Dedifferentiated amniotic fluid mesenchymal stem cell (primary cell): ENCODE results near the gene GYG2.
"Not testable (repeated sequence)": the region's sequence is repeated elsewhere in the genome, so short reads cannot be mapped to it uniquely, and the experiment has no call there.

Experiments
- DNase-seq: peaks from one replicate; pipeline ENCODE4 v3.0.0-alpha.2; 2016; ENCODE audit errors: extremely low spot score

The GYG2 gene

DNA sequence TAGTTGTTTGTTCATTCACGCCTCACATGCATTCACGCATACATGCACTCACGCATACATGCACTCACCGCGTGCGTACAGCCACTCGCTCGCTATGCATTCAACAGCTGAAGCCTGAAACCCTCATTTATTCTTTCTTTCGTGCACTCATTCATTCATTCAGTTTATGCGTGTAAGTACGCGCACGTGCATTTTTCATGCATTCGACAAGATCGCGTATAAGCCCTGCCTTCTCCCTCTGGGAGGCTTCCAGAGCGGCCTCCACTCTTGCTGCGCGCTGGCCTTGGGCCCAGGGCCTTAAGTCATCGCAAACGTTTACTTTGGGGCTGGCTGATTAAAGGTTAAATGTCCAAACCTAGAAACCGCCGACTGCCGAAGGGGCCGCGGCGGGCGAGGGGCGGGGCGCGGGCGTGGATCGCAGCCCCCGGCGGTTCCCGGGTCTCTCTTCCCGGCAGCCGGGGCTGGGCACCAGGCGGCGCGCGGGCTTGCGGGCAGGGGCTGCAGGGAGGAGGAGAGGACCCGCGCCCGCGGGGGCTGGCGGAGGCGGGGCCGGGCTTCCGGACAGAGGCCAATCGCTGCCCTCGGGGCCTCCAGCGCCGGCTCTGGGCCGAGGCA is at the start of gene GYG2:
Gene GYG2 (plus strand): TSS at position 587 of the 615 bp plus-strand sequence. CDS start 1,259 bp downstream, outside the sequence.
- DNase-seq: no peak

DNA sequence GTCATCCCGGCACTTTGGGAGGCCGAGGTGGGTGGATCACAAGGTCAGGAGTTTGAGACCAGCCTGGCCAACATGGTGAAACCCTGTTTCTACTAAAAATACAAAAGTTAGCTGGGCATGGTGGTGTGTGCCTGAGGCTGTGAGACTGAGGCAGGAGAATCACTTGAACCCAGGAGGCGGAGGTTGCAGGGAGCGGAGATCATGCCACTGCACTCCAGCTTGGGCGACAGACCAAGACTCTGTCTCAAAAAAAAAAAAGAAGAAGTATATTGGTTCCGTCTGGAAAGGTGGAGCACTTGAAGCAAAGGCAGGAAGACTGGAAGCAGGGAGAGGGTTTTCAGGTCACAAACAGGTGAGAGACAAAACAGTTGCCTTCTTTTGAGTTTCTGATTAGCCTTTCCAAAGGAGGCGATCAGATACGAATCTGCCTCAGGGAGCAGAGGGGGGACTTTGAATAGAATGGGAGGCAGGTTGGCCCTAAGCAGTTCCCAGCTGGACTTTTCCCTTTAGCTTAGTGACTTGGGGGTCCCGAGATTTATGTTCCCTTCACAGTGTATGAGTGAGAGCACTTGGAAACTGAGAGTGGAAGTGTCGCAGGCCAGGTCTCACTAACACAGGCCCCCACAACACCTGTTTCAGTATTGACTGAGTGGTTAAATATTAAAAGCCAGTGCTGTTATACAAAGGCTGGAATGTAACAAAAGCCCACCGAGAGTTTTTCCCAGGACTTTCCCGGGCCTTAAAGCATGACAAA is 48.1 kb upstream of the GYG2 start:
- not testable (repeated sequence) for DNase-seq

DNA sequence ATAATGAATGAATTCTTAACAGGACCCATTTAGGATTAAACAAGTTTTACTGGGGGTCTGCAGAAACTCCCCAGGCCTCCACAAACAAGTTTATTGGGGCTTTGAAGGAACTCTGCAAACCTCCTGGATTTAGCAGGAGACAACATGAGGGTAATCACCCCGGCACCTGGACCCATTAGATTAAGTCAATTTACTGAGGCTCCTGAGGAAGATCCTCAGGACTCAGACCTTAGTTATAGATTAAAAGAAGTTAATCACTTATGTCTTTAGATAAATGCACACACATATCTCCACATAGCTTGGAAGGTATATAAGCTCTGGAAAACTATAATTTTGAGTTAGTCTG is 47.5 kb upstream of the GYG2 start:
- DNase-seq: no peak

DNA sequence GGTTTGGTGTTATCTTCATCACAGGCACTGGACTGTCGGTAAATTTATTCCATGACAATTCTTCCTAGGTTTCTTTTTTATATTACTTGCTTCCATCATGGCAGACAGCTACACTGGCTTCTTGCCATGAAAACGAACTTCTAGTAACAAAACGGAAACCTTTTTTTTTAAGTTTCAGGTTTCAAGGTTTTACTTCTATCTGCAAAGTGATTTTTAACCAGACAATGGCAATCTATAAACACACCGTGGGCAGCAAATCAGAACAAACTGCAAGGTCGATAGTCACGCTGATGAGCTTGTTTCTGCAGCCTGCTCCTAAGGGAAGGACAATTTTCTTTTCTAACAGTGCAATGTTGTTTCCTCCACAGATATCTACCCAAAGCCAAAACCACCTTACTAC is 47.0 kb upstream of the GYG2 start:
- no peak for DNase-seq

DNA sequence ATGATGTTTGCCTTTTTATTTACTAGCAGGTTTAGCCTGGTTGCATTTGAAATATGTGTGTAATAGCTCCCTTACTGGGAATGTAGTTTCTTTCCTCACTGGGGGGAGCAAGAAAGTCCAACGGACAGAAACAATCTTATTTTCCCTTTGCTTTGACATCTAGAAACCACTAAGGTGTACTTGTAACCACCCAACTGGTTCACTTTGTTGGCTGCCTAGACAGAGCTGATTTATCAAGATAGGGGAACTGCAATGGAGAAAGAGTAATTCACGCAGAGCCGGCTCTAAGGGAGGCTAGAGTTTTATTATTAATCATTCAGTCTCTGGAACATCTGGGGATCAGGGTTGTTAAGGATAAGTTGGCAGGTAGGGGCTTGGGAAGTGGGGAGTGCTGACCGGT is 46.6 kb upstream of the GYG2 start:
- no peak for DNase-seq

DNA sequence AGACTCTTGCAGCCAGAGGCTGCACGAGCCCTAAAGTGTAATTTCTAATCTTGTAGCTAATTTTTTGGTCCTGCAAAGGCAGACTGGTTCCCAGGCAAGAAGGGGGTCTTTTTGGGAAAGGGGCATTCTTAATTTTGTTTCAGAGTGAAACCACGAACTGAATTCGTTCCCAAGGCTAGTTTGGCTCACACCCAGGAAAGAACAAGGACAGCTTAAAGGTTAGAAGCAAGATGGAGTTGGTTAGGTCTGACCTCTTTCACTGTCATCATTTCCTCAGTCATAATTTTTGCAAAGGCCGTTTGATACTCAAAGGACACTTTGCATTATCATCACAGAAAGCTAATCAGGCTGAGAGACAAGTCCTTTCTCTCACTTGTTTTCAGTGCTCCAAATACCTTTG is 46.0 kb upstream of the GYG2 start:
- DNase-seq: no peak

DNA sequence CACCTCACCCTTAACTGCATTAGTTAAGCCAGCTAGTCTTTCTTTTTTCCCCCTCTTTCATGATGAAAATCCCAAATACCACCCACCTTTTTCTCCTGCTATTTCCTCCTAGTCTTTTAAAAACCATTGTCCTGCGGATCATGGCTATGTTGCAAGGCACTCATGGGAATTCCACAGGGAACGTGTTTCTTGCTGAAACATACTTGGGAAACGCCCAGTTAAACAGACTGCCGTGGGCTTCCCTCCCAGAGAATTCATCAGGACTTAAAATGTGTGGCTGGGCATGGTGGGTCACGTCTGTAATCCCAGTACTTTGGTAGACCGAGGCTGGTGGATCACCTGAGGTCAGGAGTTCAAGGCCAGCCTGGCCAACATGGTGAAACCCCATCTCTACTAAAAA is 44.7 kb upstream of the GYG2 start:
- no peak for DNase-seq

DNA sequence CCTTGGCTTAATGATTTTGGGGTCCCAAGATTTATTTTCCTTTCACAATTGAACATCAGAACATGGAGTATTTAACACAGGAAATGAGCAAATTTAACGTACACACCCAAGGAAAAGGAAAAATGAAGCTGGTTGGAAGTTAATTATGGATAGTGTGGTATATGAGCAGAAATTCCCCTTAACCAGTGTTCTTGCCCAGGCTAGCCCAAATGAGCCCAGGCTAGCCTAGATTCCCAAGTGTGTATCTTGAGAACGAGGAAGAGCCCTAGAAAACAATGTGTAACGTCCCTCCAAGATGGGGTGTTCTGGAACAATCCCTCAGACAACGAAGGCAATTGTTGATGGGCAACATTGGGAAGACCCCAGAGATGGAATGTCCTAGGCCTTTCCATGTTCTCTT is 43.2 kb upstream of the GYG2 start:
- no peak for DNase-seq

DNA sequence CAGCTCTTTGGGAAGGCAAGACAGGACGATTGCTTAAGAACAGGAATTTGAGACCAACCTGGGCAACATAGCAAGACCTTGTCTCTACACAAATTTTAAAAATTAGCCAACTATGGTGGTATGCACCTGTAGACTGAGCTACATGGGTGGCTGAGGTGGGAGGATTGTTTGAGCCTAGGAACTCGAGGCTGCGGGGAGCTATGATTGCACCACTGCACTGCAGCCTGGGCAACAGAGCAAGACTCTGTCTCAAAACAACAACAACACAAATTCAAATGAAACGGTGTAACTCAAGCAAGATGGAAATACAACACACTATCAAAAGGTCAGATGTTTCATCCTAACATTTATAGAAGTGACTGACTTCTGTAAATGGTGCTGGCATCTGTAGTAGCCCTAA is 39.8 kb upstream of the GYG2 start:
- DNase-seq: no peak

DNA sequence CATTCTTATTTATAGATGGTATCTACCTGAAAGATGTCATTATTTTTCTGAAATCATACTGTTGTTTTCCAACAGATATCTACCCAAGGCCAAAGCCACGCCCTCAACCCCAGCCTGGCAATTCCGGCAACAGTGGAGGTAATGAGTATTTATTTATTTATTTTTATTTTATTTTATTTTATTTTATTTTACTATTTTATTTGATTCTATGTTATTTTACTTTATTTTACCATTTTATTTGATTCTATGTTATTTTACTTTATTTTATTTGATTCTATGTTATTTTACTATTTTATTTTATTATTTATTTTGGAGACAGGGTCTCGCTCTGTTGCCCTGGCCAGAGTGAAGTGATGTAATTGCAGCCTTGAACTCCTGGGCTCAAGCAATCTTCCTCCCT is 39.2 kb upstream of the GYG2 start:
- no peak for DNase-seq

DNA sequence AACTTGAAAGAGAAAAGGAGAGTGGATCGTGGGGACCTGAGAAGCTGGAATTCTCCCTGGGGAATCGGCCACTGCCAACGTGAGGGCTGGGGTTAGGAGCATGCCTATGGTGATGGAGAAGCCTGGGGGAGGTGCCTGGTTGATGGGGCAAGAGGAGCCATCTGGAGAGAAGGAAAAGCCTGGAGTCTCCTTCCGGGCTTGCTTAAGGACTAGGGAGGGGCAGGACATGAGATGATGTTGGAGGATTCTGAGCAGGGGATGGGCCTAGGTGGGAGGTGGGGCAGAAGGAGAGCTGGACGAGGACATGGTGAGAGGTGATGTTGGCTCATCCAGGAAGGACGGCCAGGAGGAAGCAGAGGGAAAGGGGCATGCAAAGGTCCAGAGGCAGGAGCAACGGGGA is 35.0 kb upstream of the GYG2 start:
- no peak for DNase-seq

DNA sequence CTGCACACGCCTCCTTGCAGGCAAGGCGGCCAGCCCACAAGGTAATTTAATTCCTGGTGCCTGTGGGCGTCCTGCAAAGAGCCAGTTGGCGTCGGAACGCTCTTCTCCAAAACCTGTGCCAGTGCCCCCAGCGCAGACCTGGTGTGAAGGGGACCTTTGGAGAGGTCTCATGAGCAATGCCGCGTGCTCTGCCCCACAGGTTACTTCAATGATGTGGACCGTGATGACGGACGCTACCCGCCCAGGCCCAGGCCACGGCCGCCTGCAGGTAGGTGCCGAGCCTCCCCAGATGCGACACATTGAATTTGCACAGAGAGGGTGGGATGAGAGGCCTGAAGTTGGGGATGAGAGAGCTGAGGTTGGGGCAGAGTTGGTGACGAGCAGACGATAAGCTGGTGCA is 34.4 kb upstream of the GYG2 start:
- no peak for DNase-seq

DNA sequence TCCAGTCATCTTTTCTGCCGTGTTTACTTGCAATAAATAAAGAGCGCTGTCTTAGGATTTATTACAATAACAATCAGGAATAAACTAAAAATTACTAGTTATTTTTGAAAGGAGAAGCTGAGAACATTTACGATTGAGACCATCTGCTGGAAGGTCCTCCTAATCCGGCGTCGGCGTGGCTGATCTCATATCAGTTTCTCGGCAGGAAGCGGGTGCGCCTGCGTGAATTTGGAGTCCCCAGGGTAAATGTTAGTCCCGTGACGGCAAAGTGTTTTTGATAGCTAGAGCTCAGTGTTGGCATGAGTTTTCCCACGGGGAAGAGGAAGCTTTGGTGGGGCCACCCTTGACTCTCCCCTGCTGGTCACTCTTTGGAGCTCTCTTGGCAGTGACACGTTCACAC is 31.9 kb upstream of the GYG2 start:
- not testable (repeated sequence) for DNase-seq

DNA sequence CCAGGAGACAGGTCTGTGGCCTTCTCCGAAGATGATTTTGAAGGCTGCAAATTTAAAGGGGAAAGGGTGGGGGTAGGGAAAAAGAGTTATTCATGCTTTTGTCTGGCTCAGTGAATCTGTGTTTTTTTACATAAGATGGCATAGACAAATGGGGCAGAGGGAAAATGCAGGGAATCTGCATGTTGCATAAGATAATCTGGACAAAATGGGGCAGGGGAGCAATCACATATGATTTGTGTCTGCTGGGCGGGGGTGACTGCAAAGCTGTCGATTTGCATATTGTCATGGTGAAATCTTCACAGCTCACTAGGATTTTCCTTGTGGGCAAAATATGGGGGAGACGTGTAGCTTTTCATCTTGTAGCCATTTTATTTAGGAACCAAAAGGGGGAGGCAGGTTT is 29.4 kb upstream of the GYG2 start:
- no peak for DNase-seq

DNA sequence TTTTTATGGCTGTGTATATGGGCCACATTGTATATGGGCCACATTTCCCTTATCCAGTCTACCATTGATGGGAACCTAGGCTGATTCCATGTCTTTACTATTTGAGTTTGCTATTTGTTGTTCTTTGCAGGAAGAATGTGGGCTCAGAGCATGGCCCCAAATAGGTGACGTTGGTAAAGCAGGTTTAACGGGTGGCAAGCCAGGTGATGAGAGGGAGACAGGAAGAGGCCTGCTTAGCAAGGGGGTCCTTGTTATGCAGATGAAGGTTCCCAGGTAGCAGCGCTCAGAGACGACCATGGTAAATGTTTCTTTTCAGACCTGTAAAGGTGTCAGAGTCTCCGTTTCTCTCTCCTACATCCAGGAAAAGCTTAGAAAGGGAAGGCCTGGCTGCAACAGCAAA is 28.8 kb upstream of the GYG2 start:
- not testable (repeated sequence) for DNase-seq

DNA sequence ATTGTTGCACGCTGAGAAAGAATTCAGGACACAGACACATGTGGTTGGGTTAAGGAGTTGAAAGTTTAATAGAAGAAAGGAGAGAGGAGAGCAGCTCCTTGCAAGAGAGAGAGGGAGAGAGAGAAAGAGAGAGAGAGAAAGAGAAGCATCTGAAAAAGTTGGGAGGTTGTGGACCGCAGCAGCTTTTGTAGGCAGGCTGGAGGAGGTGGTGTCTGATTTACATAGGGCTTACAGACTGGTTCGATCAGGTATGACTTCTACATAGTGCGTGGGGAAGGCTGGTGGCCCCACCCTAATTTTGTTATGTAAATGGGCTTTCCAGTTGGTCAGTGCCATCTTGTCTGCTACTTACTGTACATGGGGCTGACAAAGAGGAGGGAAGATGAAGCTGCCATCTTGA is 27.5 kb upstream of the GYG2 start:
- DNase-seq: no peak

DNA sequence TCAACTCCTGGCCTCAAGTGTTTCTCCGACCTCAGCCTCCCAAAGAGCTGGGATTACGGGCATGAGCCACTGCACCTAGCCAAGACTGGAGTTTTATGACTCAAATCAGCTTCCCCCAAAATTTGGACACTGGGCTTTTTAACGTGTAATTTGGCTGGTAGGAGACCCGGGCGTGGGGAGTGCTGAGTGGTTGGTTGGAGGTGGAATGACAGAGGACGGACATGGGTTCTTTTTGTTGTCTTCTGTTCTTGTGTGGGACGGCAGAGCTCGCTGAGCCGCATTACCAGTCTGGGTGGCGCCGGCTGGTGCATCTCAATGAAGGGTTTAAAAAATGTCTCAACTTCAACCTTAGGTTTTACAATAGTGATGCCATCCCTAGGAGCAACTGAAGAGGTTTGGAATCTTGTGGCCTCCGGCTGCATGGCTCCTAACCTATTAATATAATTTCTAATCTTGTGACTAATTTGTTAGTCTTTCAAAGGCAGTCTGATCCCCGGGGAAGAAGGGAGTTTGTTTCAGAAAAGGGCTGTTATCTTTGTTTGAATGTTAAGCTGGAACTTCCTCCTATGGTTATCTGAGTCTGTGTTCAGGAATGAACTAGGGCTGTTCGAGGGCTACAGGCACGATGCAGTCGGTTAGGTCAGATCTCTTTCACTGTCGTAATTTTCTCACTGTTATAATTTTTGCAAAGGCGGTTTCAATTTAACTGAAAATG is 26.2 kb upstream of the GYG2 start:
- not testable (repeated sequence) for DNase-seq

DNA sequence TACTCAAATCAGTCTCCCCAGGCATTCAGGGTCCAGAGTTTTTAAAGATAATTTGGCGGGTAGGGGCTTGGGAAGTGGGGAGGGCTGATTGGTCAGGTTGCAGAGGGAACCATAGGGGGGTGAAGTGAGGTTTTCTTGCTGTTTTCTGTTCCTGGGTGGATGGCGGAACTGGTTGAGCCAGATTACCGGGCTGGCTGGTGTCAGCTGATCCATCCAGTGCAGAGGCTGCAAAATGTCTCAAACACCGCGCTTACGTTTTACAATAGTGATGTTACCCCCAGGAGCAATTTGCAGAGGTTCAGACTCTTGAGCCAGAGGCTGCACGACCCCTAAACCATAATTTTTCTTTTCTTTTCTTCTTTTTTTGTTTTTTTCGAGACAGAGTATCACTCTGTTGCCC is 25.2 kb upstream of the GYG2 start:
- DNase-seq: not testable (repeated sequence)

DNA sequence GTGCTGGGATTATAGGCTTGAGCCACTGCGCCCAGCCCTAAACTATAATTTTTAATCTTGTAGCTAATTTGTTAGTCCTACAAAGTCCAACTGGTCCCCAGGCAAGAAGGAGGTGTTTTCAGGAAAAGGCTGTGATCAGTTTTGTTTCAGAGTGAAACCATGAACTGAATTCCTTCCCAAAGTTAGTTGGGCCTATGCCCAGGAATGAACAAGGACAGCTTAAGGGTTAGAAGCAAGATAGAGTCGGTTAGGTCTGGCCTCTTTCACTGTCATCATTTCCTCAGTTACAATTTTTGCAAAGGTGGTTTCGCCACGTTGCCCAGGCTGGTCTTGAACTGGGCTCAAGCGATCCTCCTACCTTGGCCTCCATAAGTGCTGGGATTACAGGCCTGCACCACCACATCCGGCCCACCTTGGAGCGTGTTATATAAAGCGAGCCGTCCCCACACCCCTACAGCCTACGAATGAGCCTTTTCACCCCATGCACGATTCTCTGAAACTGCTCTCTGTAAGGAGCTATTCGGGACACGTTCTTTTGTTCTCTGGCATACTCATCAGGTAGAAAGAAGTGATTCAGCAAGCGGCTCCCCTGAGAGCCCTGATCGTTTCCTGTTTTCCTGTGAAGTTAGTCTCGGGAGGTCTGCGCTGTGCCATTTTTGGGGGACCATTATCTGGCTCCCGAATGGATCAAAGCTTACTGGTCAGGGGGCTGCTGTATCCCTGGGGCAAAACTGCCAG is 24.5 kb upstream of the GYG2 start:
- DNase-seq: not testable (repeated sequence)

DNA sequence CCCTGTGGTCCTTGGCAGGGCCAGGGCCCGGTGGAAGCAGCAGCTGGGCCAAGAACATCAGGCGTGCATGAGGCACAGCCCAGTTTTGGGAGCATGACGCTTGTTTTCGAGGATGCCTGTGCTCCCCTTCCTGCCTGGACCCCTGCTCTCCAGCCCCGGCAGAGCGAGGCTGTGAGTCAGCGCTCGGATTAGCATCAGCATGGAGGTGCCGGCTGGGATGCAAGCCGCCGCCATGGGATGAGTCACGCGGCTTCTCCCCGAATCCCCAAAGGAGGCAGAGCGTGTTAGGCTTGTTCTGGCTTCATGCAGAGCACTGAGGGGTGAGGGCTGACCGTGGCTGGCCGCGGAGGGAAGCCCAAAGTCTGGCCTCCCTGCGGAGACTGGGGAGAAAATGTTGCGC is 23.9 kb upstream of the GYG2 start:
- DNase-seq: peak; percentile 51

DNA sequence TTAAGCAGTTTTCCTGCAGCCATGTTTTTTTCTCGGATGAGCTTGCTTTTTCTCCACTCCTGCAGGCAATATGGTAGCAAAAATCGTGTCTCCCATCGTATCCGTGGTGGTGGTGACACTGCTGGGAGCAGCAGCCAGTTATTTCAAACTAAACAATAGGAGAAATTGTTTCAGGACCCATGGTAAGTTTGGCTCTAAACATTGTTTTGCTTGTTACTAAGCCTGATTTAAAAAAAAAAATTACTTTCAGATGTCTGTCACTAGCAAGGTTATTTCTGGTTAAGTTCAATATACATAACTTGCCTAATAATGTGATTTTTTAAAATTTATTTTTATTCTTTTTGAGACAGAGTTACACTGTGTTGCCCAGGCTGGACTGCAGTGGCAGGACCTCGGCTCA is 17.5 kb upstream of the GYG2 start:
- DNase-seq: no peak

DNA sequence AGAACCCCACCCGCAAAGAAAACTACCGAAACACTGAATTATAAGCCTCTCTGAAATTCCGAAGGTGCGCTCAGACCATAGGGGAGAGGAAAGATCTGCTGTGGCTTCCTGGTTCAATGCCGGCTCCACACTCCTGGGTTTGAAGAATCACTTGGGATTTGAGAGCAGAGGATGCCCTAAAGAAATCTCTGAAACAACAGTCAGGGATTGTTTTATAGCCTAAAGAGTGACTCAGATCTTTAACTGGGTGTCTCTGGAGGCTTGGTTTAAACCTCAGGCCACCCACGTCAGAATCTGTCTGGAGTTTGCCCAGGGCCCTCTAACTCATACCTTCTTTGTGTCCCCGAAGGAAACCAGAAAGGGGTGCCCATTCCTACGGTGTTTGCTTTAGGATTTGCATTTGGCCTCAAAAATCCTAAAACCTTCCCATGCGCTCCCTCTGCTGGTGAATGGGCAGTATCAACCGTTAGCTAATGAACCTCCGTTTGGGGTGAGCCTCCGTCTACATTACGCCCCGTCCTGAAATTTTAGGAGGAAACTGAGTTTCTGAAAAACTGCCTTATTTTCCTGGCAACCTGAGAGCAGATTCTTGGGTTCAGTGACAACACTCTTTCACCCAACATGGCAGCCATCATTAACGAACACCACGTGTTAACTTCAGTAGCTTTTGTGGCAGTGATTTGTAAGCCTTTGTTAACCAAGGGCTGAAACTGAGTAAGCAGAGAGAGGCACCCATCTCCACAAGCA is 16.4 kb upstream of the GYG2 start:
- DNase-seq: peak; percentile 45
